ENCODE measurements around the gene ANKRD35. TPM values are rescaled to one million over a fixed set of nuclear protein-coding genes. Genes with fewer than 3 reads are reported as not detected.

ANKRD35 gene
- total RNA-seq, 1 experiment from 2014 or later, result not detected

- H3K9ac ChIP-seq (ENCODE audit: low read length), result no peak overlapping the region
- POLR2A ChIA-PET, result interaction anchor here (1.1 kb wide), 1 partner anchor 183 kb away, joined by 3 read pairs; no protein-coding TSS in a partner anchor
- H3K4me3 ChIP-seq (replicated peaks in 1 of 2; ENCODE audit: low read depth in 1 of 2, low read length in 2 of 2), result no peak overlapping the region
- ATAC-seq (no peak), DNase-seq (ENCODE audit: low read depth, low spot score) (no peak)
- H3K9me2 ChIP-seq (ENCODE audit: insufficient read depth), result no peaks in the 10 kb centered on the region
- no peak overlapping the region for H3K4me2 ChIP-seq (ENCODE audit: low read length)
- no TSS peak for BruUV-seq (replicated peaks)
- TF ChIP-seq ELF1 (IDR thresholded peaks at IDR 0.05; ENCODE audit: borderline replicate concordance, low read depth), result no peak
- no peak for TF ChIP-seq SIN3A (IDR thresholded peaks at IDR 0.05; ENCODE audit: low read depth)
- no peak for TF ChIP-seq CEBPB (IDR thresholded peaks at IDR 0.05; ENCODE audit: low read depth)
- no peak for TF ChIP-seq POLR2AphosphoS5 (IDR thresholded peaks at IDR 0.05; ENCODE audit: low read depth, low read length)
- no peak for TF ChIP-seq SP1 (IDR thresholded peaks at IDR 0.05; ENCODE audit: low read depth)
- no peak for TF ChIP-seq TCF7L2 (IDR thresholded peaks at IDR 0.05; ENCODE audit: borderline replicate concordance, extremely low read depth, insufficient read depth, insufficient read length)
- no peak for TF ChIP-seq ATF3 (IDR thresholded peaks at IDR 0.05)
- no peak for TF ChIP-seq ZBTB33 (IDR thresholded peaks at IDR 0.05; ENCODE audit: extremely low read depth, insufficient replicate concordance, low read length)
- TF ChIP-seq CBX3 (IDR thresholded peaks at IDR 0.05; ENCODE audit: low read depth), result no peak
- no peak for TF ChIP-seq FOSL1 (IDR thresholded peaks at IDR 0.05; ENCODE audit: low read depth)
- TF ChIP-seq REST (IDR thresholded peaks at IDR 0.05; ENCODE audit: low read depth), result no peak
- no peak for TF ChIP-seq RAD21 (IDR thresholded peaks at IDR 0.05; ENCODE audit: low read depth)
- TF ChIP-seq SRF (IDR thresholded peaks at IDR 0.05; ENCODE audit: low read depth), result no peak
- TF ChIP-seq EZH2 (IDR thresholded peaks at IDR 0.05), result no peak
- H3K9me3 ChIP-seq (ENCODE audit: control insufficient read depth in 1 of 2, insufficient read depth in 1 of 2, low read depth in 1 of 2, low read length in 2 of 2), result no peaks in the 10 kb centered on the region
- H3K27ac ChIP-seq (ENCODE audit: low read depth, low read length), result no peak overlapping the region
- H3K4me1 ChIP-seq (ENCODE audit: control insufficient read depth in 1 of 2, insufficient read depth in 2 of 2, low read length in 2 of 2), result no peaks in the 10 kb centered on the region
- RAD21 ChIA-PET (ENCODE audit: low non-redundant PET in 1 of 2, low total read pairs in 2 of 2, uncharacterized antibody in 2 of 2, unreplicated experiment in 2 of 2), result no interaction called here
- no peaks in the 10 kb centered on the region for H4K20me1 ChIP-seq (ENCODE audit: insufficient read depth)
- no peak overlapping the region for H2AFZ ChIP-seq (ENCODE audit: low read depth, low read length, poor library complexity, severe bottlenecking)
- CTCF ChIA-PET, result no interaction called here
- no peaks in the 10 kb centered on the region for H3K36me3 ChIP-seq (ENCODE audit: control insufficient read depth in 1 of 2, insufficient read depth in 2 of 2, low read length in 2 of 2)
- no peaks in the 10 kb centered on the region for H3K79me2 ChIP-seq (ENCODE audit: insufficient read depth, low read length)
- no peaks in the 10 kb centered on the region for H3K27me3 ChIP-seq (ENCODE audit: insufficient read depth, low read length)
- intact Hi-C loops (cut with micrococcal nuclease), result no loop called here
Observed at GRCh38 chr1:145868232-145868631, 17.4 kb downstream of the ANKRD35 start.

All from HCT116 (cell line).